GM12892 (cell line): Measurements from ENCODE around the gene ZNF644.

ENCODE experiments used
- DNase-seq: peaks from one replicate; pipeline ENCODE4 v3.0.0; 2011; ENCODE audit not compliant: insufficient read length
- FAIRE-seq: peaks from 2 replicates; lab custom pipeline; 2011; peaks lifted over from hg19 to GRCh38; lab: Jason Lieb, UNC
- POLR2A ChIP-seq: IDR thresholded peaks from 2 replicates; pipeline ENCODE4 v1.6.1; 2011; ENCODE audit warnings: low read depth, low read length, control low read depth
- POLR2AphosphoS5 ChIP-seq: IDR thresholded peaks from 2 replicates; pipeline ENCODE4 v1.6.1; 2011; ENCODE audit warnings: low read depth, low read length, control low read depth
- TAF1 ChIP-seq: IDR thresholded peaks from 2 replicates; pipeline ENCODE4 v1.6.1; 2011; ENCODE audit warnings: low read depth, mild to moderate bottlenecking, control low read depth, low read length, borderline replicate concordance

ZNF644 gene

DNA sequence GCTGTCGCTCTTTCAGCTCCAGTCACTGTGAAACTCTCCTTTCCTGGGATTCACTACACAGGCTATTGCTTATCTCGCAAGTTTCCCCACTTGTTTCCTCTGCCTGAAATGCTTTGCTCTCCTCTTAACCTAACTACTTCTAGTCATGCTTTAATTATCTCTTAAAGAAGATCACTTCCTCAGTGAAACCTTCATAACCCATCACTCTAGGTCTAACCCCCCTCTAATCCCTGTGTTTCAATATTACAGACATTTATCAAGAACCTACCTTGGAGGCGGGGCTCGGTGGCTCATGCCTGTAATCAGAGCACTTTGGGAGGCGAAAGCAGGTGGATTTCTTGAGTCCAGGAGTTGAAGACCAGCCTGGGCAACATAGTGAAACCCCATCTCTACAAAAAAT, 16.7 kb upstream of the ZNF644 start:
- FAIRE-seq (no peak), DNase-seq (no peak)
- TF ChIP-seq POLR2AphosphoS5: no peak
- TF ChIP-seq POLR2A: no peak
- no peak for TF ChIP-seq TAF1

GRCh38 chr1:91036894-91037829, 15.3 kb upstream of the ZNF644 start:
- DNase-seq (no peak), FAIRE-seq (no peak)
- no peak for TF ChIP-seq TAF1
- no peak for TF ChIP-seq POLR2AphosphoS5
- no peak for TF ChIP-seq POLR2A

DNA sequence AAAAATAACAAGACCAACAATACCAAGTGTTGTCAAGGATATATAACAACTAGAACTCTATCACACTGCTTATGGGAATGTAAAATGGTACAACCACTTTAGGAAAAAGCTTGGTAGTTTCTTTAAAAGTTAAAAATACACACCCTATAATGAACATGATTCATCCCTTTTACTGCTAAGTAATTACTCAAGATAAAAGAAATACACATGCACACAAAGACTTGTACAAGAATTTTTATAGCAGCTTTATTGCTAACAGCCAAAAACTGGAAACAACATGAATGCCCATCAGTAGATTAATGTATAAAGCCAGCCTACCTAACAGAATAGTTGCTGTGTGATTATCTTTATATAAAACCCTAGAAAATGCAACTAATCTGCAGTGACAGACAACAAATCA, 10.5 kb upstream of the ZNF644 start:
- DNase-seq: no peak
- TF ChIP-seq TAF1: no peak
- no peak for TF ChIP-seq POLR2AphosphoS5
- TF ChIP-seq POLR2A: no peak
- no peak for FAIRE-seq

DNA sequence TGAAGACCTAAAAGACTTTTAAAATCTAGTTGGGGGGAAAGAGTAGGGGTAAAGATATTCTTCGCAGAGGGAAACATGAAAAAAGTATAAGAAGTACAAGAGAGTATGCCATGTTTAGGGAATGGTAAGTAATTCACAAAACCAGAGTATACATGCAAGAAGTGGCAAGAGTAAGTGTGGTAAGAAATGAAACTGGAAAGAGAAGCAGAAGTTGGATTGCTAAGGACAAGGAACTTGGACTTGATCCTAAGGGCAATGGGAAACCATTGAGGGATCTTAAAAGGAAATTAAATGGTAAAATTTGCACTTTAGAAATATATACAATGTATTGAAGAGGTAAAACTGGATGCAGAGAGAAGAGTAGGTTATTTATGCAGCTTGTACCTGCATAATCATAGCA, 9.2 kb upstream of the ZNF644 start:
- TF ChIP-seq POLR2A: no peak
- TF ChIP-seq POLR2AphosphoS5: no peak
- TF ChIP-seq TAF1: no peak
- FAIRE-seq (no peak), DNase-seq (no peak)

DNA sequence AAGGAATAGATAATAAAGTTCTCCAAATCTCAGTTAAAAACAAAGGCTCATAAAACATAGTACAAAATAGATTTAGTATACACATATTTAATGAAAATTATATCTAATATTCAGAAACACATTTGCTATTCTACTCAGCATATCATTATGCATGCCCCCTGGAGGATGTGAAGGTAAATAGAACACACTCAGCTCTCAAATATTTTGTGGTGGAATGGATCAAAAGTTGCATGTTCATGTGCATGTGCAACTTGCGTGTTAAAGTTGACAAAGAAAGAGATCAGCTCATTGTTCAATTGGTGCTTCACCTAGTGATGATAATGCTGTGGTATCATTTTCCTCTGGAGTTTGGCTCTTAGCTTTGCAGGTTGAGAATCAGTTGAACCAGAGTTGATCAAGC, 4.9 kb upstream of the ZNF644 start:
- no peak for TF ChIP-seq TAF1
- TF ChIP-seq POLR2AphosphoS5: no peak
- TF ChIP-seq POLR2A: no peak
- peak; percentile 51 for FAIRE-seq
- DNase-seq: no peak

DNA sequence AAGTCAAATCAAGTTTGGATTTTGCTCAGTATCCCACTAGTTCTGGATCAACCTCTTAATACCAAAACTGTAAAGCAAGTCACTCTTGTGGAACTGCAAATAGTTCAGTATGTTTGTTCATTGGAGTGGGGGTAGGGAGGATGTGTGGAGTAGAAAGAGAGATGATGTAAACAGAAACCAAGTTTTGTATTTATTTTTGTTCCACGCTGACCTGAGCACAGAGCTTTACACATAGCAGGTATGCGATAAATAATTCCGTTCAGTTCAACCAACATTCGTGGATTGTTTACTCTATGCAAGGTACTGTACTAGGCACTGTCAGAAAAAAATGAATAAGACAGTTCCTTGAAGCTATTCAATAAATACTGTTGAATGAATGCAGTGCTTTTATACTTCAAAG, 4.5 kb upstream of the ZNF644 start:
- FAIRE-seq: peak; percentile 82
- TF ChIP-seq POLR2A: no peak
- no peak for TF ChIP-seq POLR2AphosphoS5
- no peak for DNase-seq

DNA sequence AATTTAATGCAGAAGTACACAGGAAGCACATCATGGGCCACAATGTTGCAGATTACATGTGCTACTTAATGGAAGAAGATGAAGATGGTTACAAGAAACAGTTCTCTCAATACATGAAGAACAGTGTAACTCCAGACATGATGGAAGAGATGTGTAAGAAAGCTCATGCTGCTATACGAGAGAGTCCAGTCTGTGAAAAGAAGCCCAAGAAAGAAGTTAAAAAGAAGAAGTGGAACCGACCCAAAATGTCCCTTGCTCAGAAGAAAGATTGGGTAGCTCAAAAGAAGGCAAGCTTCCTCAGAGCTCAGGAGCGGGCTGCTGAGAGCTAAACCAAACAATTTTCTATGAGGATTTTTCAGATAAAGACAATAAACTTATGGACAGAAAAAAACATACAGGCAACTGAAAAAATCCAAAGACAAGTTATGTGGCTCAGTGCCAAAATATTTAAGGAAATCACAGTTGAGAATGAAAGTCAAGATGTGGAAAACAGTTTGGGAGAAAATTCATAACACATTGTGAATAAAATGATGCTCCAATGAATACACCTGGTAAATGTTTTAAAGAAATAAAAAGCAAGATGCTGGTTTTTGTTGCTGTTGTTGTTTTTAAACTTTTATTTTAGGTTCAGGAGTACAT, 2.8 kb upstream of the ZNF644 start:
- FAIRE-seq (peak; percentile 62), DNase-seq (no peak)
- TF ChIP-seq TAF1 (no peak), POLR2A (no peak), POLR2AphosphoS5 (no peak)

- DNase-seq: no peak
- TF ChIP-seq POLR2AphosphoS5 (no peak), TAF1 (no peak), POLR2A (no peak)
- peak; percentile 76 for FAIRE-seq
Measured at GRCh38 chr1:91022518-91022929, 689 bp upstream of the ZNF644 start.

DNA sequence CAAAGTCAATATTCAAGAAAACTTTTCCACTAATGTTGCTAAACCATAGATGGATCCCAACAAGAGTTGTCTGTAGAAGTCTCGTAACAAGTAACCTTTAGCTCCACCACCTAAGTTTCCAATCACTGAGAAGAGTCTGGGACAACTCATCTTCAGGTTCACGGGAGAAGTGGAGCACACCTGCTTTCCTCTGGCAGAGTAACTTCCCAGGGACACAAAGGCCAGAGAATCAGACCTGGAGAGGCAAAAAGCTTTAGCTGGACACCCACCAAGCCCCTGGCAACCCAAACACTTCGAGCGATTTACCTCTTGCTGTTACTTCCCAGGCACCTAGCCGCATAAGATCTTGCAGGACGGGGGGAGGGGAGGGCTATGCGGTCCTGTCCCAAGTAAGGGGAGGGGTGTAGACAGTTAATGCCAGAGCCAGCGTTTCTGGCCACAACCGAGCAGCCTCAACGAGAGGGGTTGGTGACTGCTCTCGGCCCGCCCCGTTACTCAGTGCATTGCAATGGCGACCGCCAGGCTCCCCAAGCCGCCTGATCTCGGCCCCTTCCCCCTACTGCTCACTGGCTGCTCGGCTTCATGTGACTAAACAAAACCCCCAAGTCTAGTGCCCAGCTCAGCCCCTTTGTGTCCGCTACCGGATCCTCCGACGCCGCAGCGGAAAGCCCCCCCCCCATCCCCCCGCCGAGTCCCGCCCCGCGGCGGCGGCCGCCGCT, 709 bp downstream of the ZNF644 start:
- peak; percentile 33 for TF ChIP-seq POLR2A
- no peak; the same call in 1 of the 2 replicates for TF ChIP-seq TAF1
- DNase-seq: peak; percentile 29
- peak; percentile 94 for FAIRE-seq

GRCh38 chr1:91020486-91020885, 1.3 kb downstream of the ZNF644 start:
- DNase-seq: no peak
- TF ChIP-seq POLR2A (no peak), TAF1 (no peak), POLR2AphosphoS5 (no peak)
- no peak for FAIRE-seq

DNA sequence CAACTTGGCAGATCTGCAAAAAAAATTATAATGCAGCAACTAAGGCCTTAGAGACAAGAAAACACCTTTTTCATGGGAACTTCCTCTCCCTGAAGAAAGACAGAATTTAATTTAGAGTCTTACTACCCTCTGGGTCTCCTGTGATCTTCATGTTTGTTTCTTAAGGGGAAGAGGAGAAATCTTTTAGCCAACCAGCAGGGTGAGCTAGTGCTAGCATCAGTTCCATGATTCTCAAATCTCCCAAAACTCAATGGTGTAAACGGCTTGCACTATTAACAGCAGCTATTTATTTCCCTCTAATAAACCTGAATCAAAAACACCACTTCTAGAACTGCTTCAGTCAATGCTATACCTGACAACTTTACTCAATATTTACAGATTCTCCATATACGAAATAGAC, 3.8 kb downstream of the ZNF644 start:
- DNase-seq: no peak
- TF ChIP-seq TAF1 (no peak), POLR2A (no peak), POLR2AphosphoS5 (no peak)
- no peak for FAIRE-seq
